Measurements from ENCODE around the gene REEP2.

Gene REEP2

DNA sequence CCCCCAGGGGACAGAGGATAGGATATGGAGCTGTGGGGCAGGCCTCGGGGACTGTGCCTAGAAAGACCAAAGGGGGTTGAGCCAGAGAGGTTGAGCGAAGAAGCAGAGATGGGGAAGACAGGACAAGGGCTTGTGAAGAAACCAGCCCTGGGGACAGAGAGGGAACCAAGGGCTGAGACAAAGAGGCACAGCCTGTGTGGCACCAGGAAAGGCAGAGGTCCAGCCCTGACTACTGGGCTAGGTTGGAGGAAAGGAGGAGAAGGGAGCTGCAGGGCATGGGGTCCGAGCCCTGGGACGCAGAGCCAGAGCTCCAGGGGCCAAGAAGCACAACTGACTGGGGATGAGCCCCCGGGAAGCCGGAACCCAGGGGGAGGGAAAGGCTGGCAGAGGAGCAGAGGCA, 9.2 kb downstream of the REEP2 start:
- DNase-seq = peak in 2 of 10 donors; percentile 32 to 37
- intact Hi-C loops (cut with DNase I) = no loop called here

DNA sequence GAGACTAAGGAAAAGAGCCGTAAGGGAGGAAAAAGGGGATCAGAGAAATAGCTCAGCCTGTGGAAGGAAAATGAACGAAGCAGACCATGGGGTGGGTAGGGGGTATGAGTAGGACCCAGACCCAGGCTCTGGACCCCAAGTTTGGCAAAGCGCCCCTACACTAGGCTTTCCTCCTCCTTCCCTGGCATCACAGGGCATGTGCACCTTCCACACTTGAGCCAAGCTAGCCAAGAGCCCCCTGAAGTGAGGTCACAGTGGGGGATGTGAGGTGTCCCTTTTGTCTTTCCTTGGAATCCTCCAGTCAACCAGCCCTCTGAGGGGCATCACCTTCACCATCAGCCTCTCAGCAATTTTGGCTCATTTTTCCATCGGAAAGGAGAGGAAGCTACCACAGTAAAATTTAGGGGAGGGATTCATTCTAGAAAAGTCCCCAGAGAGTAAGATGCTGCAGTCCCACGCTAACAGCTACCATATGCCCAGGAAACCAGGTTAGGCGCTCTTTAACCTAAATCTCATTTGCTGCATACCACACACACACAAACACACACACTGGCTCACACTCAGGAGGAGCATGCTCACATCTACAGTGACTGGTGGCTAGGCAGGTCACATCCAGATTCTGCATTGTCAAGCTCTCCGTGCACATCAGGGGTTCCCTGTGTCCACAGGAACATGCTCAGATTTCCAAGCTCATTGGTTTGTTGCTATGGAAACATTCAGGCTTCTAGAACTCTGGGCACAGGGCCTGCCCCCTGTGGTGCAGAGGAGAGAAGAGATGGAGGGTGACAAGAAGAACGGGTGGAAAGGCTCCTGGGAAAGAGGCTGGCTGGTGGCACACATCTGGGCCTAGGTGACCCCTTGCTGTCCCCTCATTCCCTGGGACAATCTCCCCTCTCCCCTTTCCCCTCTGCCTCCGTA, 9.9 kb downstream of the REEP2 start:
- DNase-seq = peak in 2 of 10 donors; percentile 73 to 82
- intact Hi-C loops (cut with DNase I) = no loop called here

DNA sequence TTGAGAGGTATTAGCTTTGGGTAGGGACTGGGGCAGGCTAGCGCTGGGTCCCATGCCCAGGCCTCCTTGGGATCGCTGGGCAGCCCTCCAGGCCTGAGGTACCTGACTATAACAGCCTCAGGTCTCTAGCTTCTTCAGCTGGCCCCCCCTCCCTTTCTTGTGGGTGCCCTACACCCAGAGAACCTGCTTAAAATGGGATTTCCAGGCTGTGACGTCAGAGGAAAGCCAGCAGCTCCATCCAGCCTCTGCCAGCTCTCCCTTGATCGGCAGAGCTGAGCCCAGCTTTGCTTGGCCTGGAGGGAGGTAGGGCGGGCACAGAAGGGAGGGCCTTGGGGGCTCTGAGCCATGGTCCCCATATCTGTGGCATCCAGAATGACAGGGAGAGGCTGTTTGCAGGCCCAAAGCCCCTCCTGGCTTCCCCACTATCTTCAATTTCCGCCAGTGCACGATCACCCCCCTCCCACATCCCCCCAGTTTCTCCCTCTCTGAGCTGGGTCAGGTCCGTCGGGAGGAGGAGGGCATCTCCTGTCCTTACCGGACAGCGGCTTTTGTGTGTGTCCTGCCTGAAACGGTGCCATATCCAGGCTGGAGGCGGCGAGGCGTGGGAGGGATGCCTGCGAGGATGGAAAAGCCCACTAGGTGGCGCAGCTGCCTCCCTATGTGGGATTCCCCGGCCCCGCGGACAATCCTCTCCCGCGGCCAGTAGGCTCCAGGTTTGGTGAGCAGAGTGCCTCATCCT, 10.8 kb downstream of the REEP2 start:
- peak; percentile 74 to 98 (median 90) for DNase-seq
- intact Hi-C loops (cut with DNase I) = loop anchor here (1.0 kb wide), 1 partner anchor 54 kb away; no protein-coding TSS in a partner anchor

DNA sequence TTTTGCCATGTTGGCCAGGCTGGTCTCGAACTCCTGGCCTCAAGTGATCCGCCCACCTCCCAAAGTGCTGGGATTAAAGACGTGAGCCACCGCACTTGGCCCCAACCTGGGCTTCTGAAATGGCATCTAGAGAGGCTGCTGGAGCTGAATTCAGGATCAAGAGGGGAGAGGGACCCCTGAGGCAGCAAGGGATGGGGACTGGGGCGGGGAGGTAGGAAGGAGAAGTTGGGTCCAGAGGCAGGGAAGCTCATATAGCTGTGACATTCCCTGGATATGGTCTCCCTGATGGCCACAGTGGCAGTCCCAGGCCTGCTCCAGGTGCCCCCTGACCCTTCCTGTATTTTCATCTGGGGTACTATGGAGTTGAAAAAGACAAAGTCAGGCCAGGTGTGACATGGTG, 12.1 kb downstream of the REEP2 start:
- intact Hi-C loops (cut with DNase I) = loop anchor here (1.0 kb wide), 1 partner anchor 52 kb away; no protein-coding TSS in a partner anchor
- DNase-seq = peak in 1 of 10 donors; percentile 52

DNA sequence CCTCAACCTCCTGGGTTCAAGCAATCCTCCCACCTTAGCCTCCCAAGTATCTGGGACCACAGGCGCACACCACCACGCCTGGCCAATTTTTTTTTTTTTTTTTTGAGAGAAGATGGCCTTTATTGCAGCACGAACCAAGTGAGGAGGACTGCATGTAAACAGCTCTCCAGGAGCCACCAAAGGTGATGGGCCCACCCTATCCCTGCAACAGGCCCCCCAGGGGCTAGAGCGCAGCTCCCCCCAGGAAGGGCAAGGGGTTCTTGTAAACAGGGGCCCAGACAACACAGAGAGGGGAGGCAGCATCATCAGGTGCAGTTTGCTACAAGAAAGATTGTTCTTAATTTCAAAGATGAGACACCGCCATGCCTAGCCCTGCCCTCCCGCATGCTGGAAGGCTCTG, 13.9 kb downstream of the REEP2 start:
- intact Hi-C loops (cut with DNase I) = no loop called here
- peak in 2 of 10 donors; percentile 16 to 32 for DNase-seq

DNA sequence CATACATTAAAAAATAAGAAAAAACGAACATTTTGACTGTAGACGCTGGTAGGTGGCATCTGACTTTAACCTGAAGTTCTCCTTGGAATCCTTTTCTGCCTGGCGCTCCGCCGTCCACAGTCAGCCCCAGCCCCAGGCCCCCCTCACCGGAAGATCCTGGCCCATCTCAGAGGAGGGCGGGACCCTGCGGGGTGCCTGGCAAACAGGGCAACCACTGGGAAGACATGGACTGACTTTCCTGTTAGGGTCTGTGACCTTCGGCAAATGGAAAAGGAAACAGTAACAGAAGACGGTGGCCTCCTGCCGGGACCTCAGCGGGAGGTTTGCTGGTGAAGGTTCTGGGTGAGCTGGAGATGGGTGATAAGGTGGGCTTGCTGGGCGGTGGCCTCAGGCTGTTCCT, 14.7 kb downstream of the REEP2 start:
- intact Hi-C loops (cut with DNase I) = no loop called here
- DNase-seq = peak in 1 of 10 donors; percentile 24

DNA sequence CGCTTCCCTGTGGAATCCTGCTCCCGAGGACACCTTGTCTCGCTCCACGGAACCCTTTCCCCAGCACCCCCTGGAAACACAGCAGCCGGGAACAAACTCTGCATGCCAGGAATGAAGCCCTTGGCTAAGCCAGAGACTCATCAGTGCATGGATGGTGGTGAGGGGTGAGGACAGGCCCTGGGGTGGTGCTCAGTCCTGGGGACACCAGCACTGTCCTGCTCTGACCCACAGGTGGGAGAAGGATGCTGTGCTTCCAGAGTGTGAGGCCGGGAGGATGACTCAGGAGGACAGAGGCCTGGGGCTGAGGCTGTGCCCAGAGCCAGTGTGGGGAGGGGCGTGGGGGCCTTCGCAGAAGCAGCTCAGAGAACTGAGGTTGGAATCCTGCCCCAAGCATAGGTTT, 15.3 kb downstream of the REEP2 start:
- intact Hi-C loops (cut with DNase I) = no loop called here

DNA sequence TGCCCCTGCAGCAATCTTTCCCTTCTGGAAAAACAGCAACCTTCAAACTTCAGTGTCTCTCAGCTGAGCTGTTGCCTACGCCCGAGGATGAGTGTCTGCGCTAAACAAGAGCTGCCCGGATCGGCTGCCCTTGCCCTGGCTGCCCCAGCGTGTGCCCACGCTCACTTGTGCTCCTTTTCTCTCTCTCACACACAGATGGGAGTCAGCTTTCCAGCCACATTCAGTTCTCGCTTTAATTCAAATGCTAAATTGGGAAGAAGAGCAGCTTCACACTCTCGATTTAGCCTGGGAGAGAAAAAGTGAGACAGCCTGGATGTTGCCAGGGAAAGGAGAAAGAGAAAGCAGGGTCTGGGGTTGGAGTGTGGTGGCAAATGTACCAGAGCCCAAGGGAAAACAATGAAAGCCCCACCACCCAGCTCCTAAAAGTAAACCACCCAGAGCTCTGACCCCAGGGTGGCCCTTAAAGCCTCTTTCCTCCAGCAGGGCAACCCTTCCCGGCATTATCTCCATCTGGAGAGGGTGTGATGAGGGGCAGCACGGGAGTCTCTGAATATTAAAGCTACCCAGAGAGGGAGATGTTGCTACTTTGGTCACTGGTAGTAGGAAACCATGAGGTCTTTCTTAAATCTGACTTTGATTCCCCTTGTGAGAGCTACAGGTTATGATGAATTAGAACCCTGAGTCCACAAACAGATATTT, 16.5 kb downstream of the REEP2 start:
- intact Hi-C loops (cut with DNase I) = no loop called here
- peak in 4 of 10 donors; percentile 37 to 94 (median 74) for DNase-seq

More for the DNA sequence above, 15.3 kb downstream of the REEP2 start:
- DNase-seq = peak in 1 of 10 donors; percentile 52

DNA sequence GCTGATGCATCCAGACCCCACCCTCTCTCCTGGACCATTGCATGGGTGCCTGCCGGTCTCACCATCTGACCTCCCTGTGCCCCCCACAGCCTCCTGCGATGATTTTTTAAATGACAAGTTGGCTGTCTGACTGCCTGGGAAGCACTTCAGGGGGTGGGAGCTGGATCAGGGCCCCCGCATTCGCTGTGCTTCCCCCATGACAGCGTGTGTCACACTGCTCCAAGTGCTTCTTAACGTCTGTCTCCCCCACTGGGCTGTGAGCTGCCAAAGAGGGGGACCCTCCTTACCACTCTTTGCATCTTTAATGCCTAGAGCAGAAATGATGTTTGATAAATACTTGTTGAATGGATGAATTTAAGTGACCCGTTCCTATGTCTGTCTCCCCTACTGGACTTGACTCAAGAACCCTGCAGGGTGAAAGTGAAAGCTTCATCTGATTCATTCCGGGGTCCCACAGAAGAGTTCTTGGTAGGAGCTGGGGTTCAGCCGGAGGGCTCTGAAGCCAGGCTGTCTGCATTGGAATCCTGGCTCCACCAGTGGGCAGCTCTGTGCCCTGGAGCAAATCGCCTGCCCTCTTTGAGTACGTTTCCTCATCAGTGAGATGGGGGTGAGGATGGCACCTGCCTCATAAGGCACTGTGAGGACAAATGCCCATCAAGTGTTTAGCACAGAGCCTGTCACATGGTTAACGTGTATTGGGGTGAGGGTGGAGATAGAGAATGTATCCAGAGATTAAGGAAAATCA, 18.8 kb downstream of the REEP2 start:
- intact Hi-C loops (cut with DNase I) = no loop called here
- peak in 2 of 10 donors; percentile 33 to 68 for DNase-seq

DNA sequence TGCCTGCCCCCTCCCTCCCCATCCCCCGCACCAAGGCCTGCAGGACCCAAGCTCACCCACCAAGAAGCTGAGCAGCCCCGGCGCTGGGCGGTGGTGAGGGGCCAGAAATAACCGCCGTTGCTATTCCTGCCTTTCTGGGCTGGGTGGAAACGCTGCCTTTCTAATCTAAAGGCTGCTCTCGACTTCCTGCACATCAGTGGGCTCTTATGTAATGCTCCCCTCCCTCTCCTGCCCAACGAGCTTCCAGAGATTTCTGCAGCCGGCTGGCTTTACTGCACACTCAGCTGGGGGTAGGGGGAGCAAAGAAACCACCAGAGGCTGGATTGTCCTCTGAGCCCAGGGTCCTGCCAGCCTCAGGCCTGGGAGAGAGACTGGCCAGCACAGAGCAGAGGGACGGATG, 19.5 kb downstream of the REEP2 start:
- peak in 6 of 10 donors; percentile 53 to 94 (median 78) for DNase-seq
- intact Hi-C loops (cut with DNase I) = no loop called here

DNA sequence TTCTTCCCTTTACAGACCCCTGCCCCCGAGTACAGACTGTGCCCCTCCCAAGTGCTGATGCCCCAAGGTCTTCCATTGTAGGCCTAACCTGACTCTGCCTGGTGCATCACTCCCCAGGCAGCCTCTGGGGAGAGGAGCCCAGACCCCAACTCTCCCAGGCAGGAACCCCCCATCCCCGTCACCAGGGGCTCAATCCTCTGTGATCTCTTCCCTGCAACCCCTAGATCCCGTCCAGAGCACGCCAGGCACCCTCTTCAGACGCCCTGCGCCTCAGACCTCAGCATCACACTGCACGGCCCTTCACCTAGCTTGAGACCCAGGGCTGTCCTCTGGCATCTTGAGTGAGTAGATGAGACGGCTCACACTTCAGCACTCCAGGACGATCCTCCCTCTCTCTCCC, 20.0 kb downstream of the REEP2 start:
- peak in 1 of 10 donors; percentile 39 for DNase-seq
- intact Hi-C loops (cut with DNase I) = no loop called here

DNA sequence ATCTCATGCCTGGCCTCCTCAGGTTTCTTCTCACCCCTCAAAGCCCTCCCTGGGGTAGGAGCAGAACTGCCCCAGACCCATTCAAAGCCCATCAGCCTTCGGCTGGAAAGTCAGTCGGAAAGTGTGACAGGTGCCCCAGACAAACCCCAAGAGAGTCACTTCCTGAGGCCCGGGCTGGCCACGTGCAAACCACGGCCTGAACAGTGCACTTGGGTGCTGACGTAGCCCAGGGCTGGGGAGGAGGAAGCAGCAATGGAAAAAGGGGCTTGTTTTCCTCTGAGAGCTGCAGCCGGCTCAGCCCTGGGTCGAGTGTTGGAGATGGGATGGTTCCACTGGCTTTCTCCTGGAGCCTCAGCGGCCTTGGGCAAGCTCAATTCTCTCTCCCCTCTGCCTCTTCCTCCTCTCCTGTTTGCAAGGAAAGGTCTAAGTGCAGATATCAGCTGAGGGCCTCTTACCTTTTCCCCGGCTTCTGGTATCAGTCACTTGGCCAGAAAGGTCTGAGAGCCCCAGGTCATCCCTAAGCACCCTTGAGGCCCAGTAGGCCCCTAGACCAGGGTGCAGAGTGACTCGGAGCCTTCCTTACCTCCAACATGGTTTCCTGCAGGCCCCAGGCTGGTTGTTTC, 20.6 kb downstream of the REEP2 start:
- intact Hi-C loops (cut with DNase I) = no loop called here
- peak in 4 of 10 donors; percentile 40 to 90 (median 68) for DNase-seq

DNA sequence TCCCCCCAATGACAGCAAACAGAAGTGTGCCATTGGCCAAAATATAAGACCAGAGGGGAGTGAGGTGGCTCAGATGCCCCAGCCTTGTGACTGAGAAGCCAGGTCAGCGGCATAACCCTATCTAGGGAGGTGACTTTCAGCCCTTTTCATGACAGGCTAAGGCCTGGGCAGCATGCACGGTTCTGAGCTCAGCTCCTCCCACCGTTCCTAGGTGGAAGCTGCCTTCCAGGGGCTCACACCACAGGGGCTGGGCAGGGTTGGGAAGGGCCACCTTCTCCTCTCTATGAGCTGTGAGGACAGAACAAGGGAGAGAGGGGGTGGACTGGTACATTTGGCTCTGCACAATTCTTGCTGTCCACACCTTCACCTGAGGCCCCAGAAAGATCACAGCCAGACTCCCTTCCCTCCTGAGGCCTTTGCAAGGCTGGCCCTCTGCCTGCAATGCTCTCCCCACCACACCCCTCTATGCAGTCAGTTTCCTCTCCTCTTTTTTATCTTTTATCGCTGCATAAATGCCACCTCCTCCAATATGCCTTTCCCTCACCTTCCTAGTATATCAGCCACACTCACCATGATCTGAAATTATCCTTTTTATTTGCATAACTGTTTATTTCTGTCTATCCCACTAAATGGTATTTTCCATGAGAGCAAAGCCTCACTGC, 21.3 kb downstream of the REEP2 start:
- DNase-seq = peak in 2 of 10 donors; percentile 25 to 54
- intact Hi-C loops (cut with DNase I) = no loop called here

DNA sequence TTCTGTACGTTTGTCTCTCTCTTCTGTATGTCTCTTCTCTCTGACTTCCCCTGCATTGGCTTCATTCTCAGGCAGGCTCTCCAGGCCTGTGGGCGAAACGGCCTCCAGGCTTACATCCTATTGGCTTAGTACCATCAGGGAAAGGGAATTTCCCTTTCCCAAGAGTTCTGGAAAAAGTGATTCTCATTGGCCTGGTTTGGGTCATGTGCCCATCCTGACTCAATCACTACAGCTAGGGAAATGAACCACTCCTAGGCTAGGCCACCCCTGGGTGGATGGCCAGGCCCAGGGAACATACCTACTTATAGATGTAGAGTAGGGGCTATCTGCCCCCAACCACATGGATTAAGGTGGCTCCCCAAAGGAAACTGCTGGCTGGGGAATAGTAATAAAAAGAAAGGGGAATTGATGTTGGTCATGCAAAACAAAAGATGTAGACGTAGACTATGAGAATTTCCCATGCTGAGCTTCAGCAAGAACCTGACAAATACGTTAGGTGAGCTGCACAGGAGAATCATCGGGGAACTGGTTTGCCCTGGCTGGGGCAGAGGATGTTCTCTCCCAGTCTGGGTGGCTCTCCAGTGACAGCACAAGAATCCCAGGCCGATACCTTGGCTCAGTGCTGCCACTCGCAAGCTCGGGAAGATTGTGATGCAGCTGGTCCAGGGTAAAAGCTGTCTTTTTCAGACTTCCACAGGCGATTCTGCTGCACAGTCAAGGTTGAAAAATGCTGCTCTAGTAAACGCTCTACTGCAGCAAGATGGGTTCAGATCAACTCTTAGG, 22.7 kb downstream of the REEP2 start:
- intact Hi-C loops (cut with DNase I) = no loop called here
- DNase-seq = peak in 2 of 10 donors; percentile 77 to 88

DNA sequence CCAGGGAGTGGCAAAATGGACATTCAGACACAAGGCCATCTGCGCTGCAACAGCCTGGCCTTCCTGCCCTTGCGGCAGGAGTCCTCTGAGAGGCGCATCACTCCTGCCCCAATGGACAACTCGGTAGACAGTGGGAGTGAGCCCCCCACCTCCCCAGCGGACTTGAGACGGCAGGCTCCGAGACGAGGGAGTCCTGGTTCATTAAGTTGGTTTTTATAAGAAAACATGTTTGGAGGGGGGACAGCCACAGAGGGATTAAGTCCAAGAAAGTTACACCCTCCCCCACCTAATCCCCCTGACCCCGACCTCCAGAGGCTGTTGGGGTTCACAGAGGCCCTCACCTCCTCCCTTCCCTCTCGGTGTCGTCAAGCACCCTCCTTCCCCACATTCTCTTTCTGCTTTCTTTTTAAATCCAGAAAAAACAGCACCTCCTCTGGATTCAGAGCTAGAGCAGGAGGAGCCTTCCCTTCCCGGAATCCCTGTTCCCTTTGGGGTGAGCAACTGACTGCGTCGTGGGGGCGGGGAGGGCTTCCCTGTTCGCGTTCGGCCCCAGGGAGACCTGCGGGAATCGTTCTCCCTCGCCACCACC, 24.7 kb downstream of the REEP2 start:
- peak in 1 of 10 donors; percentile 76 for DNase-seq

DNA sequence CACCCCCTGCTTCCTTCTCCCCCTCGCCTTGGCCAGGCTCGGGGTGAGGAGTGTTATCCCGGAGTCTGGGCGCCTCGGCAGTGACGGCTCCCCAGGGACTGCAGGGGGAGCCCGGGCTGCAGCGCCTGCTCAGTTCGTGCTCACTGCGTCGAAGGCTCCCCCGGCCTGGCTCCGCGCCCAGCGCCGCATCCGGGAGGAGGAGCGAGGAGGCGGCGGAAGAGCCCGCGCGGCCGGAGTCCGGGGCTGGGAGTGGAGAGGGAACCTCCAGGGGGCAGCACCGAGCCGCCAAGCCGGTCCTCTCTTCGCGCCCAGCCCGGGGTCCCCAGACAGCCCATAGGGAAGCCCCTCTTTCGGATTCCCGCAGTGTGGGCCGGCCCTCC, 25.1 kb downstream of the REEP2 start:
- DNase-seq = peak; percentile 85 to 99 (median 90)
- intact Hi-C loops (cut with DNase I) = loop anchor here (1.0 to 2.0 kb wide), 2 partner anchors 39 to 79 kb away; partner anchors contain the start of gene ETF1

More for the DNA sequence above, 24.7 kb downstream of the REEP2 start:
- intact Hi-C loops (cut with DNase I) = loop anchor here (1.0 to 2.0 kb wide), 2 partner anchors 40 to 79 kb away; partner anchors contain the start of gene ETF1
